Right atrium auricular region (tissue), 2 donors: ENCODE results near the gene ADCY1. TPM values are rescaled to one million over a fixed set of nuclear protein-coding genes. Genes with fewer than 3 reads are reported as not detected.

Experiments used
- DNase-seq: peaks from one replicate; pipeline ENCODE4 v3.0.0-alpha.2; 2019; ENCODE audit warnings: low spot score
- H3K27ac ChIP-seq, 2 donors: fragments of 200-600 bp; sonication (generic); 1 replicate in 1 of 2; 2 replicates in 1 of 2; pipeline ENCODE4 v1.5.1; 2016 to 2019
- H3K27me3 ChIP-seq, 2 donors: fragments of 200-600 bp; sonication (generic); one replicate each; pipeline versions ENCODE4 v1.5.1 to v1.6.0; 2017 to 2019
- H3K36me3 ChIP-seq: fragments of 200-600 bp; sonication (generic); one replicate; pipeline ENCODE4 v1.5.1; 2016
- H3K4me1 ChIP-seq, 2 donors: fragments of 200-600 bp; sonication (generic); one replicate each; pipeline versions ENCODE4 v1.5.1 to v1.6.0; 2017 to 2019
- H3K4me3 ChIP-seq, 2 donors: fragments of 200-600 bp; sonication (generic); 1 replicate in 1 of 2; 2 replicates in 1 of 2; pipeline ENCODE4 v1.5.1; 2017 to 2019; ENCODE audit warnings: mild to moderate bottlenecking in 1 of 2, moderate library complexity in 1 of 2
- H3K9me3 ChIP-seq, 2 donors: fragments of 200-600 bp; sonication (generic); one replicate each; pipeline ENCODE4 v1.5.1; 2019
- CTCF ChIP-seq, 2 donors: fragments of 200-600 bp; sonication (generic); IDR thresholded peaks; one replicate each; pipeline ENCODE4 v1.5.1; 2019; ENCODE audit warnings: antibody characterized with exemption in 2 of 2
- total RNA-seq, 2 donors: library from RNA; depleted of rRNA; stranded (reverse); fragments of >200 nt; gene quantifications; one replicate each; pipeline ENCODE4 v1.1.0, GENCODE V29; 2016

ADCY1 gene
- total RNA-seq, 2 donors from 2014 or later = 2.4 to 3.2 TPM

DNA sequence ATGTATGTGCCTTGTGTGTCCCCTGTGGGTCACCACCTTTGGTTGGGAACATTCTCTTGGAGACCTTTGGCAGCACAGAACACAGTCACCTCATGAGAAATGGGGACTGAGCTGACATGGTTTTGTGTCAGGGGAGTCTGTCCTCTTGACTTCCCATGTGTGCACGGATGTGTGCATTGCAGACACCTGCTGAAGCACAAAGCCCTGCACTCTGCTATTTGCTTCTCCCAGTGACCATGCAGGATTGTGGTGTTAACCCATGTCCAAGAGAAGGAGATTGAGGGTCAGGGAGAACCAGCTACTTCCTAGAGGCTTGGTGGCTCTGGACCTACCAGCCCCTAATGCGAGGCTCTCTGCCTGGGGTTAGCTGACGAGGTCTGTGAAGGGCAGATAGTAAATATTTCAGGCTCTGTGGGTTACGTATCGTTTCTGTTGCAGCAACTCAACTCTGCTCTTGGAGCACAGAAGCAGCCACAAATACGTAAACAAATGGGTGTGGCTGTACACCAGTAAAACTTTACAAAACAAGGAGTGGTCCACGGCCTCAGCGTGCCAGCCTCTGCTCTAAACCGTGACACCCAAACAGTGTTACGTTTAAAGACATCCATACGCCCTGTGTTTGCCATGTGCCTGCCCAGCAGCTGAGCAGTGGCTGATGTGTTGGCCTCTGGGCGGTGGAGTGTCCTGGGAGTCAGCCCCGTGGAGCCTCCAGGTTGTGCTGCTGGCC is 51.7 kb downstream of the ADCY1 start:
- H3K27me3 ChIP-seq = no peaks in the 10 kb centered on the region
- H3K4me1 ChIP-seq = no peaks in the 10 kb centered on the region
- H3K4me3 ChIP-seq = no peak overlapping the region
- DNase-seq = no peak
- no peaks in the 10 kb centered on the region for H3K36me3 ChIP-seq
- TF ChIP-seq CTCF (IDR thresholded peaks at IDR 0.05) = no peak
- peaks cover 0 to 11% of the 10 kb centered on the region in 2 donors for H3K9me3 ChIP-seq
- H3K27ac ChIP-seq = no peak overlapping the region

GRCh38 chr7:45626441-45627430 is 52.6 kb downstream of the ADCY1 start:
- Histone ChIP-seq H3K9me3 (peaks cover 0 to 6% of the 10 kb centered on the region in 2 donors), H3K36me3 (no peaks in the 10 kb centered on the region), H3K4me1 (no peaks in the 10 kb centered on the region), H3K4me3 (no peak overlapping the region), H3K27me3 (no peaks in the 10 kb centered on the region), H3K27ac (no peak overlapping the region)
- no peak for TF ChIP-seq CTCF (IDR thresholded peaks at IDR 0.05)
- DNase-seq = no peak

- no peak for DNase-seq
These were observed 53.7 kb downstream of the ADCY1 start for GRCh38 chr7:45627691-45628456.

DNA sequence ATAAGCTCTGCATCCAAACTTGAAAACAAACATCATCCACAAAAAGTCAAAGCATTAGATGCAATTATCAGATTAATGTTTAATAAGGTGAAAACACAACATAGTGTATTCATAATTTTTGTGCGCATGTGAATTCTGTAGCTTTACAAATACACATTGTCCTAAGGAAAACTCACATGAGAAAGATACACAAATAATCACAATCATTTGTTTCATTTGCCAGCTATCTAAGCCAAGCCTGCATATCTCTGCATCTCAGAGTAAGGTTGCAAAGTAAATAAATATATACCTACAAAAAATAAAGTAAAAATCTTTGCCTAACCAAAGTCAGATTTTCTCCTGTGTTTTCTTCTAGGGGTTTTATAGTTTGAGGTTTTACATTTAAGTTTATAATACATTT is 57.4 kb downstream of the ADCY1 start:
- no peaks in the 10 kb centered on the region for H3K27me3 ChIP-seq
- no peak for DNase-seq
- no peak for TF ChIP-seq CTCF (IDR thresholded peaks at IDR 0.05)

More at GRCh38 chr7:45627691-45628456, 53.7 kb downstream of the ADCY1 start:
- Histone ChIP-seq H3K4me3 (no peak overlapping the region), H3K27ac (no peak overlapping the region), H3K9me3 (peaks cover 0 to 6% of the 10 kb centered on the region in 2 donors), H3K36me3 (no peaks in the 10 kb centered on the region), H3K27me3 (no peaks in the 10 kb centered on the region), H3K4me1 (no peaks in the 10 kb centered on the region)
- no peak for TF ChIP-seq CTCF (IDR thresholded peaks at IDR 0.05)

DNA sequence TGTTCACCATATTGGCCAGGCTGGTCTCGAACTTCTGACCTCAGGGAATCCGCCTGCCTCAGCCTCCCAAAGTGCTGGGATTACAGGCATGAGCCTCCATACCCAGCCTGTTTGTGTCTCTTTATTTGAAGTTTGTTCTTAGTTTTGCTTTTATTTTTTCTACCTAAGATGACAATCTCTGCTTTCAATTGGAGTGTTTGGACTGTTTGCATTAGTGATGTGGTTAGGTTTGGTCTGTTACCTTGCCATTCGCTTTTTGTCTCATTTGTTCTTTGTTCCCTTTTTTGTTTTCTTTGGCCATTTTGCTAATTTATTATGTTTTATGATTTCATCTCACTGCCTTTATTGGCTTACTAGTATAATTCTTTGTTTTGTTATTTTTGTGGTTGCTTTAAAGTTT is 62.6 kb downstream of the ADCY1 start:
- TF ChIP-seq CTCF (IDR thresholded peaks at IDR 0.05) = no peak
- Histone ChIP-seq H3K9me3 (no peaks in the 10 kb centered on the region), H3K36me3 (no peaks in the 10 kb centered on the region), H3K4me1 (no peaks in the 10 kb centered on the region), H3K4me3 (no peak overlapping the region), H3K27ac (no peak overlapping the region), H3K27me3 (no peaks in the 10 kb centered on the region)
- DNase-seq = no peak

More for the DNA sequence above, 57.4 kb downstream of the ADCY1 start:
- Histone ChIP-seq H3K27ac (no peak overlapping the region), H3K36me3 (no peaks in the 10 kb centered on the region), H3K9me3 (peaks cover 0 to 6% of the 10 kb centered on the region in 2 donors), H3K4me3 (no peak overlapping the region), H3K4me1 (no peaks in the 10 kb centered on the region)
